Measurements from ENCODE around the gene DDX19B. TPM values are rescaled to one million over a fixed set of nuclear protein-coding genes. Genes with fewer than 3 reads are reported as not detected.

The DDX19B gene
- total and polyA plus RNA-seq, 2 donors (not counting 3 experiments of a cell fraction or from before 2014, with no cell fraction given) = 28.1 to 34.3 TPM

- H3K27me3 ChIP-seq (ENCODE audit: control insufficient read depth in 2 of 2, insufficient read depth in 2 of 2, low read length in 2 of 2) = no peaks in the 10 kb centered on the region
- H3K36me3 ChIP-seq (ENCODE audit: control insufficient read depth in 2 of 2, extremely low read depth in 1 of 2, insufficient read depth in 2 of 2, low read length in 2 of 2) = peaks cover 0 to 12% of the 10 kb centered on the region in 2 experiments
- H3K27ac ChIP-seq (ENCODE audit: insufficient read depth, low read depth, low read length) = no peak overlapping the region
- ChIA-PET POLR2A (interaction anchor here (0.6 to 1.9 kb wide), 3 partner anchors 28 to 144 kb away, joined by 3 to 8 read pairs (median 4); partner anchors contain the start of gene DDX19A), CTCF (interaction anchor here (0.7 to 2.8 kb wide), 14 partner anchors 10 to 150 kb away, joined by 3 to 23 read pairs (median 5); partner anchors contain the start of genes FCSK and ST3GAL2)
- TF ChIP-seq POLR2AphosphoS5 (IDR thresholded peaks at IDR 0.05; ENCODE audit: insufficient read depth, low read depth, low read length) (no peak), CTCF (IDR thresholded peaks at IDR 0.05; ENCODE audit: extremely low read depth in 1 of 2, insufficient read depth in 1 of 2, low read depth in 1 of 2, low read length in 2 of 2) (no peak), POLR2A (IDR thresholded peaks at IDR 0.05; ENCODE audit: low read depth, low read length) (no peak), JUN (IDR thresholded peaks at IDR 0.05; ENCODE audit: borderline replicate concordance, insufficient read depth, insufficient read length, low read depth) (no peak), EZH2 (IDR thresholded peaks at IDR 0.05; ENCODE audit: borderline replicate concordance, low read depth, low read length, severe bottlenecking) (no peak), FOS (IDR thresholded peaks at IDR 0.05; ENCODE audit: borderline replicate concordance, insufficient read depth, low read length) (no peak), MYC (IDR thresholded peaks at IDR 0.05; ENCODE audit: low read depth, low read length) (no peak), GATA2 (IDR thresholded peaks at IDR 0.05; ENCODE audit: insufficient read depth, insufficient read length, low read depth, low read length) (no peak)
- TF ChIP-seq, protein P1, sequence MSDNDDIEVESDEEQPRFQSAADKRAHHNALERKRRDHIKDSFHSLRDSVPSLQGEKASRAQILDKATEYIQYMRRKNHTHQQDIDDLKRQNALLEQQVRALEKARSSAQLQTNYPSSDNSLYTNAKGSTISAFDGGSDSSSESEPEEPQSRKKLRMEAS (IDR thresholded peaks at IDR 0.05; ENCODE audit: insufficient read depth, insufficient read length) = no peak
- dilution Hi-C loops (cut with MboI; ENCODE audit: extremely low pct_ligation_motif_present, low sequenced_read_pairs) = no loop called here
- peaks cover 6% of the 10 kb centered on the region for H3K4me1 ChIP-seq (ENCODE audit: control insufficient read depth, extremely low read depth, insufficient read depth, low read length)
- DNase-seq (ENCODE audit: low read depth, low spot score) = peak; percentile 46
- no peaks in the 10 kb centered on the region for H3K9me1 ChIP-seq (replicated peaks; ENCODE audit: control insufficient read depth, extremely low read depth, insufficient read depth, low read length)
- no TSS peak for BruUV-seq (replicated peaks)
- H3K79me2 ChIP-seq (ENCODE audit: control insufficient read depth, insufficient read depth, low read length) = peaks cover 10% of the 10 kb centered on the region
- peak overlapping the region; percentile 60 for H3K4me2 ChIP-seq (ENCODE audit: insufficient read depth, low read length)
- peak; percentile 62 for FAIRE-seq
- no peak overlapping the region for H2AFZ ChIP-seq (ENCODE audit: low read depth, low read length)
- peak overlapping the region; percentile 51 to 59 (median 54) for H3K4me3 ChIP-seq (replicated peaks in 1 of 3; ENCODE audit: insufficient read depth in 1 of 3, low read depth in 1 of 3, low read length in 3 of 3)
- intact Hi-C loops (cut with micrococcal nuclease) = loop anchor here (2.0 kb wide), 1 partner anchor 96 kb away; no protein-coding TSS in a partner anchor
- H3K9me3 ChIP-seq (replicated peaks; ENCODE audit: control insufficient read depth, insufficient read depth, low read length) = no peaks in the 10 kb centered on the region
- H4K20me1 ChIP-seq (replicated peaks; ENCODE audit: control insufficient read depth, extremely low read depth, insufficient read depth, low read length) = no peaks in the 10 kb centered on the region
- peak overlapping the region; percentile 65 for H3K9ac ChIP-seq (replicated peaks; ENCODE audit: extremely low read depth, insufficient read depth, low read length)
These were observed 81.4 kb downstream of the DDX19B start for GRCh38 chr16:70380248-70380918.

Measured in endothelial cell of umbilical vein (primary cell).